Gastrocnemius medialis (tissue), 4 donors: ENCODE results near the gene SPATA31D3.

Experiments used
- CTCF ChIP-seq, 5 experiments: fragments of 450-650 bp in 3 of 5; fragments of 200-600 bp in 2 of 5; sonication (generic) in 2 of 5; IDR thresholded peaks in 4 of 5; conservative IDR thresholded peaks in 1 of 5; 1 replicate in 4 of 5; 2 replicates in 1 of 5; pipeline ENCODE4 v1.5.1; 2016 to 2019; ENCODE audit warnings: antibody characterized with exemption in 5 of 5, mild to moderate bottlenecking in 3 of 5, moderate library complexity in 3 of 5
- POLR2A ChIP-seq, 2 donors: fragments of 450-650 bp; IDR thresholded peaks; one replicate each; pipeline ENCODE4 v1.6.1; 2017; ENCODE audit warnings: antibody characterized with exemption in 2 of 2, mild to moderate bottlenecking in 2 of 2, moderate library complexity in 2 of 2

GRCh38 chr9:81968026-81968425 is 24.7 kb downstream of the SPATA31D3 start:
- TF ChIP-seq CTCF (IDR thresholded peaks at IDR 0.05 in 4 of 5, conservative IDR thresholded peaks at IDR 0.05 in 1 of 5) (no peak), POLR2A (IDR thresholded peaks at IDR 0.05) (no peak)
